BJ (cell line): ENCODE results near the gene ATG4C. TPM values are rescaled to one million over a fixed set of nuclear protein-coding genes. Genes with fewer than 3 reads are reported as not detected.

Experiments
- CTCF ChIA-PET: fragments of 350-600 bp; formaldehyde crosslinking; extraction: SDS; loops from one replicate; lab custom pipeline; 2021; ENCODE audit warnings: antibody characterized with exemption, inconsistent platforms; lab: Yijun Ruan, JAX
- POLR2A ChIA-PET: fragments of 300-600 bp; sonication (Branson Sonifier 250); formaldehyde crosslinking; extraction: SDS; loops from one replicate; lab custom pipeline; 2021; ENCODE audit warnings: antibody characterized with exemption; lab: Charles Lee
- DNase-seq: peaks from one replicate; pipeline ENCODE4 v3.0.0-alpha.2; 2011; ENCODE audit warnings: low read depth
- H3K27me3 ChIP-seq: 2 replicates; pipeline ENCODE4 v1.6.0; 2011; ENCODE audit warnings: low read length; ENCODE audit not compliant: control insufficient read depth, insufficient read depth
- H3K36me3 ChIP-seq: 2 replicates; pipeline ENCODE4 v1.5.1; 2011; ENCODE audit warnings: low read length; ENCODE audit not compliant: control insufficient read depth, insufficient read depth
- H3K4me3 ChIP-seq: 2 replicates; pipeline ENCODE4 v1.5.1; 2011; ENCODE audit warnings: low read depth, mild to moderate bottlenecking, control low read depth, low read length
- polyA plus RNA-seq: library from polyadenylated mRNA; depleted of rRNA; stranded (reverse); fragments of >200 nt; gene quantifications from 2 replicates; pipeline ENCODE4 v1.2.3, GENCODE V29; 2011
- TF ChIP-seq, protein P1 (sequence below): IDR thresholded peaks from 2 replicates; pipeline ENCODE4 v1.5.1; 2011; ENCODE audit warnings: low read depth, mild to moderate bottlenecking, control low read depth, inconsistent platforms, low read length, moderate library complexity; ENCODE audit not compliant: insufficient read depth

ATG4C gene
- polyA plus RNA-seq, 1 experiment = 2.2 TPM

DNA sequence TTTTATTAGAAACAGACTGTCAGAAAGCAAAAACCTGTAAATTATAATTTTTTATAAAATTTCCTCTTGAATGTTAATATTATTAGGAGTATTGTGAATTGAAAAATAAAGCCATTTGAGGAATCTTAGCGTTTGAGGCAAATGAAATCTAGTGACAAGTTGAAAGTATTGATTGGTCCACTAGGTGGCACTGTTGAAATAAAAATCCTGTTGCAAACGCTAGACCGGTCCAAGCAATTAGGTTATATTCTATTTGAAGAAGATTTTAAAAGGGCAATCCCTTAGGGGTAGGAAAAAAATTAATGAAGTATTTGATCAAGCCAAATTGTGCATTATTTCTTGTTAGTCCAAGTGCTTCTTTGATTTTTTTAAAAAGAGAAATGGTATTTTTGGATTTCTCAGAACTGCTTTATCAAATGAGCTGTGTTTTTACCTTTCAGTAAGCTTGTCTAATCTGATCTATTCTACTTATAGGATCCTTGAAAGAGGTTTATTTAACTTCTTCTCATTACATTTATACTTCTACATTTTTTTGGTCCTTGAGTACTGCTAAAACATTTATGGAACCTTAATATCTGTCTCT lies 57.7 kb downstream of the ATG4C start:
- H3K27me3 ChIP-seq = no peaks in the 10 kb centered on the region
- DNase-seq = peak; percentile 14
- no peak overlapping the region for H3K4me3 ChIP-seq
- H3K36me3 ChIP-seq = no peaks in the 10 kb centered on the region
- ChIA-PET POLR2A (no interaction called here), CTCF (interaction anchor here (0.6 to 1.7 kb wide), 12 partner anchors 9 to 1405 kb away, joined by 3 to 9 read pairs (median 4); no protein-coding TSS in a partner anchor)
- TF ChIP-seq, protein P1, sequence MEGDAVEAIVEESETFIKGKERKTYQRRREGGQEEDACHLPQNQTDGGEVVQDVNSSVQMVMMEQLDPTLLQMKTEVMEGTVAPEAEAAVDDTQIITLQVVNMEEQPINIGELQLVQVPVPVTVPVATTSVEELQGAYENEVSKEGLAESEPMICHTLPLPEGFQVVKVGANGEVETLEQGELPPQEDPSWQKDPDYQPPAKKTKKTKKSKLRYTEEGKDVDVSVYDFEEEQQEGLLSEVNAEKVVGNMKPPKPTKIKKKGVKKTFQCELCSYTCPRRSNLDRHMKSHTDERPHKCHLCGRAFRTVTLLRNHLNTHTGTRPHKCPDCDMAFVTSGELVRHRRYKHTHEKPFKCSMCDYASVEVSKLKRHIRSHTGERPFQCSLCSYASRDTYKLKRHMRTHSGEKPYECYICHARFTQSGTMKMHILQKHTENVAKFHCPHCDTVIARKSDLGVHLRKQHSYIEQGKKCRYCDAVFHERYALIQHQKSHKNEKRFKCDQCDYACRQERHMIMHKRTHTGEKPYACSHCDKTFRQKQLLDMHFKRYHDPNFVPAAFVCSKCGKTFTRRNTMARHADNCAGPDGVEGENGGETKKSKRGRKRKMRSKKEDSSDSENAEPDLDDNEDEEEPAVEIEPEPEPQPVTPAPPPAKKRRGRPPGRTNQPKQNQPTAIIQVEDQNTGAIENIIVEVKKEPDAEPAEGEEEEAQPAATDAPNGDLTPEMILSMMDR = peak; percentile 62

DNA sequence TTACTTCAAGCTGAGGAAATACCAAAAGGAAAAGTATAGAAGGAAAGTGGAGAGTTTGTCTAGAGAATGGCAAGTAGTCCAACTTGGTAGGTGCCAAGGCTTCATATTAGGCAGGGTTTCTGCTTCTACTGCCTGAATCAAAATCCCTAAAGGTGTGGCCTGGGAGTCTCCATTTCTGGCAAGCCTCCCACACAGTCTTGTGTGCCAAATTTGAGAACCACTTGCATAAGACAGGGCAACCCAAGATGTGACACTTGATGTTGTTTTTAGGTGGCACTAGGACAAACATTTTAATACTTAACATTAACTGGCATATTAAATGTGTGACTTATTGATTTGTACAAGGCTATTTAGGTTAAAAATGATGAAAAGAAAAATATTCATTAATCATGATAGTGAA lies 60.1 kb downstream of the ATG4C start:
- H3K4me3 ChIP-seq = no peak overlapping the region
- POLR2A ChIA-PET = no interaction called here

DNA sequence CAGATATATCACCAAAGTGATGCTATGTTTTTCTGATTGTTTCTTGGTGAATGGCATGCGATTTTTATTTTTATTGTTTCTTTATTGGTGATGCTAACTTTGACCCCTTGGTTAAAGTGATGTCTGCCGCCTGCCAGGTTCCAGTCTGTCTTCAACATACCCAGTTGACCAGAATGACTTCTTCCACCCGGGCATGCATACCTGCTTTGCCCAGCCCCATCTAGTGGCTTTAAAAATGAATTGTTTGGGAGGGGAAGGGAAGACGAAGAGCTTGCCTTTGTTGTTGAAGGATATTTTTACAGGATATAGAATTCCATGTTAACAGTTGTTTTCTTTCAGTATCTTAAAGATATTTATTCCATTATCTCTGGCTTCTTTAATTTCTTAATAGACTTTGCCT lies 65.1 kb downstream of the ATG4C start:
- TF ChIP-seq, protein P1 = no peak
- Histone ChIP-seq H3K4me3 (no peak overlapping the region), H3K36me3 (no peaks in the 10 kb centered on the region), H3K27me3 (no peaks in the 10 kb centered on the region)
- DNase-seq = no peak
- CTCF ChIA-PET = no interaction called here
- POLR2A ChIA-PET = no interaction called here

More for the DNA sequence above, 60.1 kb downstream of the ATG4C start:
- Histone ChIP-seq H3K36me3 (no peaks in the 10 kb centered on the region), H3K27me3 (no peaks in the 10 kb centered on the region)
- TF ChIP-seq, protein P1 = no peak
- DNase-seq = no peak
- CTCF ChIA-PET = interaction anchor here (0.5 kb wide), 1 partner anchor 63 kb away, joined by 3 read pairs; no protein-coding TSS in a partner anchor

DNA sequence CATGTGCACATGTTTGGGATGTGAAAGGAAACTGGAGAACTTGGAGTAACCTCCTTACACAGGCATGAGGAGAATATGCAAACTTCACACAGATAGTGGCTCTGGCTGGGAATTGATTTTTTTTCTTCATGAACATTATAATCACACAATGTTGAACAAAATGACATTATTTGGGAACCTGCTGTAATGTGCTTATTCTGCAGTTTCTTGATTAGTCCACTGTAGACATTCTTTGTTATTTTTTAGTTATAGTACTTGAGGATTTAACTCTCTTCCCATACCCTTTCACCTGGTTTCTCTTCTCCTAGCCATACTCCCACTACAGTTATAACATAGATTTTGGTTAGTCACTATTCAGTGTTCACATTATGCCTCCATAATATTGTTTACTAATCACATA lies 68.3 kb downstream of the ATG4C start:
- ChIA-PET POLR2A (no interaction called here), CTCF (interaction anchor here (1.6 kb wide), 1 partner anchor 10 kb away, joined by 7 read pairs; no protein-coding TSS in a partner anchor)
- H3K27me3 ChIP-seq = no peaks in the 10 kb centered on the region
- no peaks in the 10 kb centered on the region for H3K36me3 ChIP-seq
- H3K4me3 ChIP-seq = no peak overlapping the region
- DNase-seq = no peak
- TF ChIP-seq, protein P1 = no peak

DNA sequence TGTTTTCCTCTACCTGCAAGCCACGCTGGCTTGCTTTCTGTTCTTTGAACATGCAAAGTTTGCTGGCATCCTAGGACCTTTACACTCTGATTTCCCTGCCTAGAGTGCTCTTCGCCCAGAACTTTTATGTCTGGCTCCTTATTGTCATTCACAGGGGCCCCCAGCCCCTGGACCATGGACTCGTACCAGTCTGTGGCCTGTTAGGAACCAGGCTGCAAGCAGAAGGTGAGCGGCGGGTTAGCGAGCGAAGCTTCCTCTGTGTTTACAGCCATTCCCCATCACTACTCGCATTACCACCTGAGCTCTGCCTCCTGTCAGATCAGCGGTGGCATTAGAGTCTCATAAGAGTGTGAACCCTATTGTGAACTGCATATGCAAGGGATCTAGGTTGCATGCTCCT lies 73.0 kb downstream of the ATG4C start:
- DNase-seq = no peak
- CTCF ChIA-PET = no interaction called here
- POLR2A ChIA-PET = no interaction called here
- Histone ChIP-seq H3K27me3 (no peaks in the 10 kb centered on the region), H3K36me3 (no peaks in the 10 kb centered on the region), H3K4me3 (no peak overlapping the region)
- TF ChIP-seq, protein P1 = no peak
